ENCODE data around the gene TFAP2D.

TFAP2D gene

GRCh38 chr6:50713977-50714486 is 706 bp downstream of the TFAP2D start:
- H3K27ac ChIP-seq (ENCODE audit: low read depth, low read length), result no peak overlapping the region
- H3K36me3 ChIP-seq (ENCODE audit: control insufficient read depth, insufficient read depth, low read length), result no peaks in the 10 kb centered on the region
- H2BK120ac ChIP-seq (ENCODE audit: low read depth, low read length), result no peak overlapping the region
- no CpG with 5 or more reads among the region's 27 CpGs for WGBS (ENCODE audit: extremely low coverage, insufficient coverage, low lambda C conversion rate)
- H3K4me2 ChIP-seq (ENCODE audit: low read length), result no peak overlapping the region
- H3K4me3 ChIP-seq (ENCODE audit: low read length), result no peak overlapping the region
- no peak overlapping the region for H4K8ac ChIP-seq (ENCODE audit: low read depth, low read length)
- H3K56ac ChIP-seq (ENCODE audit: low read length), result no peak overlapping the region
- H3K79me1 ChIP-seq (ENCODE audit: low read length), result no peaks in the 10 kb centered on the region
- DNase-seq, result no peak
- H2BK5ac ChIP-seq (ENCODE audit: low read length), result no peak overlapping the region
- no peaks in the 10 kb centered on the region for H3K4me1 ChIP-seq (ENCODE audit: control insufficient read depth, low read depth, low read length)
- H2BK15ac ChIP-seq (replicated peaks; ENCODE audit: low read depth), result no peak overlapping the region
- no peak overlapping the region for H3K4ac ChIP-seq (ENCODE audit: low read depth, low read length)
- no peak overlapping the region for H4K5ac ChIP-seq (ENCODE audit: low read length)
- H3K9ac ChIP-seq (ENCODE audit: low read length), result no peak overlapping the region
- no peak overlapping the region for H2AK5ac ChIP-seq (ENCODE audit: low read length)
- H3K18ac ChIP-seq (ENCODE audit: low read length), result no peak overlapping the region
- H3K79me2 ChIP-seq (ENCODE audit: control insufficient read depth, insufficient read depth, low read length), result no peaks in the 10 kb centered on the region
- no peak overlapping the region for H3K23ac ChIP-seq (ENCODE audit: low read length)
- H3K27me3 ChIP-seq (ENCODE audit: insufficient read depth, low read length, poor library complexity), result peaks cover 84% of the 10 kb centered on the region

GRCh38 chr6:50714487-50715379 is 1.4 kb downstream of the TFAP2D start:
- H3K9ac ChIP-seq (ENCODE audit: low read length), result no peak overlapping the region
- H2AK5ac ChIP-seq (ENCODE audit: low read length), result no peak overlapping the region
- DNase-seq, result peak; percentile 74
- no peak overlapping the region for H2BK120ac ChIP-seq (ENCODE audit: low read depth, low read length)
- H2BK5ac ChIP-seq (ENCODE audit: low read length), result no peak overlapping the region
- no peak overlapping the region for H3K18ac ChIP-seq (ENCODE audit: low read length)
- H3K27me3 ChIP-seq (ENCODE audit: insufficient read depth, low read length, poor library complexity), result peaks cover 81% of the 10 kb centered on the region
- H3K27ac ChIP-seq (ENCODE audit: low read depth, low read length), result no peak overlapping the region
- H3K4me3 ChIP-seq (ENCODE audit: low read length), result peak overlapping the region; percentile 22
- H4K8ac ChIP-seq (ENCODE audit: low read depth, low read length), result no peak overlapping the region
- H3K79me1 ChIP-seq (ENCODE audit: low read length), result no peaks in the 10 kb centered on the region
- no peaks in the 10 kb centered on the region for H3K79me2 ChIP-seq (ENCODE audit: control insufficient read depth, insufficient read depth, low read length)
- no peak overlapping the region for H3K23ac ChIP-seq (ENCODE audit: low read length)
- H2BK15ac ChIP-seq (replicated peaks; ENCODE audit: low read depth), result no peak overlapping the region
- H3K56ac ChIP-seq (ENCODE audit: low read length), result no peak overlapping the region
- peak overlapping the region; percentile 30 for H3K4me2 ChIP-seq (ENCODE audit: low read length)
- WGBS (ENCODE audit: extremely low coverage, insufficient coverage, low lambda C conversion rate), result no CpG with 5 or more reads among the region's 51 CpGs
- H3K4me1 ChIP-seq (ENCODE audit: control insufficient read depth, low read depth, low read length), result no peaks in the 10 kb centered on the region
- H3K4ac ChIP-seq (ENCODE audit: low read depth, low read length), result no peak overlapping the region
- no peaks in the 10 kb centered on the region for H3K36me3 ChIP-seq (ENCODE audit: control insufficient read depth, insufficient read depth, low read length)
- H4K5ac ChIP-seq (ENCODE audit: low read length), result no peak overlapping the region

- H3K23ac ChIP-seq (ENCODE audit: low read length), result no peak overlapping the region
- H4K8ac ChIP-seq (ENCODE audit: low read depth, low read length), result no peak overlapping the region
- H2AK5ac ChIP-seq (ENCODE audit: low read length), result no peak overlapping the region
Observed at GRCh38 chr6:50716899-50717509, 3.7 kb downstream of the TFAP2D start.

DNA sequence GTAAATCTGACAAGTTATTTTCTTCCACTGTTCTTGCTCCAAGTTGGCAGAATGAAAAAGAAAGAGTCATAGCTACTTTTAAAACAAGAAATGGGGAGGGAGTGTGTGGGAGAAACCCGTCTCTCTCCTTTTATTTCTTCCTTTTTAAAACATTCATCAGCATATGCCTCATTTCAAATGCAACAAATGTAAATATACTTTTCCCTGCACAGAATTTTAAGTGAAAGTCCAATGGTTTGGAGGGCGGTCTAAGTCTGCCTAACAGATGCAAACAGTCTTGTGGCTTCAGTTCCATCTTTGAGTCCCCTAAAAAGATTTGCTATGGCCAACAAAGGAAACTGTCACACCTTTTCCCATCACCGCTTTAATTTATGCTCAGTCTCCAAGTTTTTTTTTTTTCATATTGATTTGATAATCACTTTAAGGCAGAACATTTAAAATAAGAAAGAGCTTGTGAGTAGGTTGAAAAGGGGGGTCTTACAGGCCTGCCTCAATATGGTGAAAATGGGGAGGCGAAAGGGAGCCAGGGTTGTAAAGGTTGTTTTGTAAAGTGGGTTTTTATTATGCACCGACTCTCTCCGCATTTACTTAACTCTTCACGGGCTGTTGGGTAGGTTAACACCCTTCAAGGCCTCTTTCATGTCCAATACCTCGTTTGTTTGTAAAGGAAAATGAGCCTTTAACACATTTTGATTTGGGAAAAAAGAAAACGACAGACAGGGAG is 4.6 kb downstream of the TFAP2D start:
- H3K23ac ChIP-seq (ENCODE audit: low read length), result no peak overlapping the region
- no peak overlapping the region for H2AK5ac ChIP-seq (ENCODE audit: low read length)
- H3K79me1 ChIP-seq (ENCODE audit: low read length), result no peaks in the 10 kb centered on the region
- H3K79me2 ChIP-seq (ENCODE audit: control insufficient read depth, insufficient read depth, low read length), result no peaks in the 10 kb centered on the region
- H3K56ac ChIP-seq (ENCODE audit: low read length), result no peak overlapping the region
- H3K27me3 ChIP-seq (ENCODE audit: insufficient read depth, low read length, poor library complexity), result peaks cover 83% of the 10 kb centered on the region
- H3K9ac ChIP-seq (ENCODE audit: low read length), result no peak overlapping the region
- no peak overlapping the region for H2BK5ac ChIP-seq (ENCODE audit: low read length)
- no CpG with 5 or more reads among the region's 9 CpGs for WGBS (ENCODE audit: extremely low coverage, insufficient coverage, low lambda C conversion rate)
- H4K5ac ChIP-seq (ENCODE audit: low read length), result no peak overlapping the region
- H2BK120ac ChIP-seq (ENCODE audit: low read depth, low read length), result no peak overlapping the region
- no peak overlapping the region for H3K4me3 ChIP-seq (ENCODE audit: low read length)
- H4K8ac ChIP-seq (ENCODE audit: low read depth, low read length), result no peak overlapping the region
- H3K4me1 ChIP-seq (ENCODE audit: control insufficient read depth, low read depth, low read length), result no peaks in the 10 kb centered on the region
- no peak overlapping the region for H3K4ac ChIP-seq (ENCODE audit: low read depth, low read length)
- DNase-seq, result no peak
- no peak overlapping the region for H3K4me2 ChIP-seq (ENCODE audit: low read length)
- no peak overlapping the region for H3K18ac ChIP-seq (ENCODE audit: low read length)
- H2BK15ac ChIP-seq (replicated peaks; ENCODE audit: low read depth), result no peak overlapping the region
- no peaks in the 10 kb centered on the region for H3K36me3 ChIP-seq (ENCODE audit: control insufficient read depth, insufficient read depth, low read length)
- no peak overlapping the region for H3K27ac ChIP-seq (ENCODE audit: low read depth, low read length)

More at GRCh38 chr6:50716899-50717509, 3.7 kb downstream of the TFAP2D start:
- no peak overlapping the region for H4K5ac ChIP-seq (ENCODE audit: low read length)
- no peak overlapping the region for H3K4ac ChIP-seq (ENCODE audit: low read depth, low read length)
- no CpG with 5 or more reads among the region's 14 CpGs for WGBS (ENCODE audit: extremely low coverage, insufficient coverage, low lambda C conversion rate)
- H3K56ac ChIP-seq (ENCODE audit: low read length), result no peak overlapping the region
- no peak for DNase-seq
- no peak overlapping the region for H2BK120ac ChIP-seq (ENCODE audit: low read depth, low read length)
- H3K36me3 ChIP-seq (ENCODE audit: control insufficient read depth, insufficient read depth, low read length), result no peaks in the 10 kb centered on the region
- H3K27me3 ChIP-seq (ENCODE audit: insufficient read depth, low read length, poor library complexity), result peaks cover 83% of the 10 kb centered on the region
- H3K79me2 ChIP-seq (ENCODE audit: control insufficient read depth, insufficient read depth, low read length), result no peaks in the 10 kb centered on the region
- no peak overlapping the region for H3K27ac ChIP-seq (ENCODE audit: low read depth, low read length)
- no peaks in the 10 kb centered on the region for H3K79me1 ChIP-seq (ENCODE audit: low read length)
- no peak overlapping the region for H3K4me2 ChIP-seq (ENCODE audit: low read length)
- H3K4me1 ChIP-seq (ENCODE audit: control insufficient read depth, low read depth, low read length), result no peaks in the 10 kb centered on the region
- H2BK5ac ChIP-seq (ENCODE audit: low read length), result no peak overlapping the region
- H2BK15ac ChIP-seq (replicated peaks; ENCODE audit: low read depth), result no peak overlapping the region
- H3K18ac ChIP-seq (ENCODE audit: low read length), result no peak overlapping the region
- no peak overlapping the region for H3K9ac ChIP-seq (ENCODE audit: low read length)
- no peak overlapping the region for H3K4me3 ChIP-seq (ENCODE audit: low read length)

DNA sequence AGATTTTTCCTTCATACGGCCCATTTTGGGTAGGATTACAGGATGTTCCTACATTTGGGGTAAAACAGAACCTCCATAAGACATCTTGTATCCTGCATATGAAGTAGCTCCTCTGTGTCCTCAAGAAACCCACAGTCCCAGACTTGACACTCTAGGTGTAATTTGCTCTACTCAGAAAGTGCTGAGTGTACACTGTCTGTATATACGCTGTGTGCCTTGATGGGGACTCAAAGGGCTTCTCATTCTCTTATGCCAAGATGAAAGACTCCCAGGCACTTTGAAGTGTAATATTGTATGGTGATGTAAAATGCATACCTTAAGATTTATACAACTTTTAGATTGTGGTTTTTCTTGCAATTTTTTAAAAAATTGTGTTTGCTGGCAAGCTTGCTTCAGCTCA is 5.2 kb downstream of the TFAP2D start:
- Histone ChIP-seq H3K56ac (ENCODE audit: low read length) (no peak overlapping the region), H3K27me3 (ENCODE audit: insufficient read depth, low read length, poor library complexity) (peaks cover 83% of the 10 kb centered on the region), H3K79me2 (ENCODE audit: control insufficient read depth, insufficient read depth, low read length) (no peaks in the 10 kb centered on the region), H3K18ac (ENCODE audit: low read length) (no peak overlapping the region), H3K4me2 (ENCODE audit: low read length) (no peak overlapping the region), H2AK5ac (ENCODE audit: low read length) (no peak overlapping the region), H3K79me1 (ENCODE audit: low read length) (no peaks in the 10 kb centered on the region), H3K4me1 (ENCODE audit: control insufficient read depth, low read depth, low read length) (no peaks in the 10 kb centered on the region), H3K27ac (ENCODE audit: low read depth, low read length) (no peak overlapping the region), H4K8ac (ENCODE audit: low read depth, low read length) (no peak overlapping the region), H4K5ac (ENCODE audit: low read length) (no peak overlapping the region), H3K23ac (ENCODE audit: low read length) (no peak overlapping the region), H3K4me3 (ENCODE audit: low read length) (no peak overlapping the region), H3K9ac (ENCODE audit: low read length) (no peak overlapping the region), H2BK15ac (replicated peaks; ENCODE audit: low read depth) (no peak overlapping the region), H3K36me3 (ENCODE audit: control insufficient read depth, insufficient read depth, low read length) (no peaks in the 10 kb centered on the region), H2BK120ac (ENCODE audit: low read depth, low read length) (no peak overlapping the region), H2BK5ac (ENCODE audit: low read length) (no peak overlapping the region), H3K4ac (ENCODE audit: low read depth, low read length) (no peak overlapping the region)
- no peak for DNase-seq
- no CpG with 5 or more reads among the region's 2 CpGs for WGBS (ENCODE audit: extremely low coverage, insufficient coverage, low lambda C conversion rate)

Measured in mesendoderm (in vitro differentiated cells).